AG04449 (cell line): Measurements from ENCODE around the gene HSFX3.

Experiments
- CTCF ChIA-PET: fragments of 350-600 bp; formaldehyde crosslinking; extraction: SDS; loops from one replicate; lab custom pipeline; 2021; ENCODE audit warnings: antibody characterized with exemption; lab: Yijun Ruan, JAX
- POLR2A ChIA-PET: fragments of 400-600, 350-600 bp; formaldehyde crosslinking; extraction: SDS; loops from one replicate; lab custom pipeline; 2020; ENCODE audit warnings: antibody characterized with exemption, inconsistent platforms; lab: Yijun Ruan, JAX
- DNase-seq: peaks from one replicate; pipeline ENCODE4 v3.0.0-alpha.2; 2010; ENCODE audit warnings: low read depth, low spot score
- H3K4me3 ChIP-seq: 2 replicates; pipeline ENCODE4 v1.5.1; 2011; ENCODE audit warnings: low read depth, mild to moderate bottlenecking, control low read depth, low read length
- CTCF ChIP-seq: IDR thresholded peaks from one replicate; pipeline ENCODE4 v1.5.1; 2011; ENCODE audit warnings: mild to moderate bottlenecking, moderate library complexity, low read length, control low read depth, inconsistent platforms; ENCODE audit not compliant: insufficient read depth; ENCODE audit errors: missing control alignments

The HSFX3 gene

GRCh38 chrX:149513825-149514428 lies 35.8 kb downstream of the HSFX3 start:
- no peak for DNase-seq
- ChIA-PET CTCF (interaction anchor here (1.1 to 3.8 kb wide), 4 partner anchors 8 to 424 kb away, joined by 3 to 25 read pairs (median 4); partner anchors contain the start of gene EOLA2), POLR2A (no interaction called here)
- H3K4me3 ChIP-seq: no peak overlapping the region
- TF ChIP-seq CTCF: no peak

- ChIA-PET POLR2A (no interaction called here), CTCF (interaction anchor here (0.7 to 3.8 kb wide), 10 partner anchors 9 to 1462 kb away, joined by 3 to 25 read pairs (median 4); no protein-coding TSS in a partner anchor)
- no peak overlapping the region for H3K4me3 ChIP-seq
- TF ChIP-seq CTCF: peak; percentile 63
- no peak for DNase-seq
These were observed 37.4 kb downstream of the HSFX3 start for GRCh38 chrX:149512225-149512885.

- ChIA-PET CTCF (interaction anchor here (2.5 to 3.8 kb wide), 2 partner anchors 11 to 17 kb away, joined by 6 to 25 read pairs; no protein-coding TSS in a partner anchor), POLR2A (no interaction called here)
- TF ChIP-seq CTCF: no peak
These were observed 38.6 kb downstream of the HSFX3 start for GRCh38 chrX:149511081-149511480.

GRCh38 chrX:149510386-149510785 lies 39.3 kb downstream of the HSFX3 start:
- CTCF ChIA-PET: interaction anchor here (0.9 to 3.8 kb wide), 2 partner anchors 9 to 11 kb away, joined by 3 to 25 read pairs; no protein-coding TSS in a partner anchor
- POLR2A ChIA-PET: no interaction called here
- no peak for TF ChIP-seq CTCF
- H3K4me3 ChIP-seq: no peak overlapping the region
- no peak for DNase-seq

More at GRCh38 chrX:149511081-149511480, 38.6 kb downstream of the HSFX3 start:
- no peak for DNase-seq
- no peak overlapping the region for H3K4me3 ChIP-seq

GRCh38 chrX:149508467-149508866 lies 41.3 kb downstream of the HSFX3 start:
- CTCF ChIA-PET: no interaction called here
- POLR2A ChIA-PET: no interaction called here
- H3K4me3 ChIP-seq: no peak overlapping the region
- DNase-seq: no peak
- TF ChIP-seq CTCF: no peak

- no peak for TF ChIP-seq CTCF
- CTCF ChIA-PET: interaction anchor here (1.5 kb wide), 1 partner anchor 12 kb away, joined by 4 read pairs; no protein-coding TSS in a partner anchor
- POLR2A ChIA-PET: no interaction called here
- no peak overlapping the region for H3K4me3 ChIP-seq
- no peak for DNase-seq
These were observed 43.4 kb downstream of the HSFX3 start for GRCh38 chrX:149506349-149506748.
